NCI-H187 (cell line): ENCODE data around the gene MYRF.

Source experiments
- DNase-seq, 2 experiments: peaks; one replicate each; lab custom pipeline; 2025; lab: John Stamatoyannopoulos, UW

Gene MYRF

DNA sequence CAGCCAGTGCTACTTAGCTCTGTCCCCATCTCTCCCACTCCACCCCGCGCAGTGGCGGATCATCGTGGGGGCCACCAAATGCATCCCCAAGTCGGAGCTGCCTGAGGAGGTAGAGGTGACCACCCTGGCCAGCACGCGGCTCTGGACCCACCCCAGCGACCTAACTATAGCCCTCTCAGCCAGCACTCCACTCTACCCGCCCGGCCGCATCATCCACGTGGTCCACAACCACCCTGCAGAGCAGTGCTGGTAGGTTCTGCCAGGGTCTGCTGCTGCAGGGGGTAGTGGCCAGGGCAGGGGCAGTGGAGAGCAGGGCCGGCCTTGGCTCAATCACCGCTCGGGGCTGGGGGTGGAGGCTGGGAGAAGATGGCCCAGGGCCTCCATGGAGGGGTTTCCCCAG is 13.0 kb upstream of the MYRF start:
- DNase-seq = no peak

DNA sequence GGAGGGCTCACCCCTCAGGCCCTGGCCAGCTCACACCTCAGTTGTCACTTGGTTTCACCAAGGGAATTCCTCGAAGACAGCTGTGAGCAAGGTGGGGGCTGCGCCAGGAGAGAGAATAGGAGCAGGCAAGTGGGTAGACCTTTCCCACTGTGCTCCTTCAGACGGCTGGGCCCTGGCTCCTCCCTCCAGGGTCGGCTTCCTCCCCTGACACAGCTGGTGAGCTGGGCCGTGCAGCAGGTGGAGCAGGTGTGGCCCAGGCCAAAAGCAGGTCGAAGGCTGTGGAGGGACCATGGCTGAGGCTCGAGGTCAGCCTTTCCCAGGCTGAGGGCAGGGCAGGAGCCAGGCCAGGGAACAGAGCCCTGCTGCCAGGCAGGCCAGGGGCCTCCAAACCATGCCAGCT is 12.5 kb upstream of the MYRF start:
- no peak for DNase-seq

DNA sequence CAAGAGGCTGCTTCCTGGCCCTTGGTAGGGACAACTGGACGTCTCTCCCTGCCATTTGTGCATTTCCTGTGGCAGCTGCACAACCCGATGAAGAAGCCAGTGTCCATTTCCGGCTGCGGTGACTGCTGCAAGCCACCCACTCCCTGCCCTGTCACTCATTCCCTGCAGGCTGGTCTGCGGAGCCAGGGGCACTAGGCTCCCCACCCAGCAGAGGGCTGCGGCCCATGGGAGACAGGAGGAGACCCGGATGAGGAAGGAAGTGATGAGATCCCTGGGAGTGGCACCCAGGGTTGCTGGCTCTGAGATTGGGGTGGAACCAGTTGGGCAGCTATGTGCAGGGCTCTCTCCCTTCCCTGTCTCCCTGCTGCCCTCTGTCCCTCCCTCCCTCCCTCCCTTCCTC is 10.0 kb upstream of the MYRF start:
- DNase-seq = no peak

DNA sequence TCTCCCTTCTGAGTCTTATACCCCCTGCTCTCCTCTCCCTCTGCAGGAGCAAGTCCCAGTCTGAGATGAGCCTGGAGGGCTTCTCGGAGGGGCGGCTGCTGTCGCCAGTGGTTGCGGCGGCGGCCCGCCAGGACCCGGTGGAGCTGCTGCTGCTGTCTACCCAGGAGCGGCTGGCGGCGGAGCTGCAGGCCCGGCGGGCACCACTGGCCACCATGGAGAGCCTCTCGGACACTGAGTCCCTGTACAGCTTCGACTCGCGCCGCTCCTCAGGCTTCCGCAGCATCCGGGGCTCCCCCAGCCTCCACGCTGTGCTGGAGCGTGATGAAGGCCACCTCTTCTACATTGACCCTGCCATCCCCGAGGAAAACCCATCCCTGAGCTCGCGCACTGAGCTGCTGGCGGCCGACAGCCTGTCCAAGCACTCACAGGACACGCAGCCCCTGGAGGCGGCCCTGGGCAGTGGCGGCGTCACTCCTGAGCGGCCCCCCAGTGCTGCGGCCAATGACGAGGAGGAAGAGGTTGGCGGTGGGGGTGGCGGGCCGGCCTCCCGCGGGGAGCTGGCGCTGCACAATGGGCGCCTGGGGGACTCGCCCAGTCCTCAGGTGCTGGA is 8.8 kb upstream of the MYRF start:
- no peak for DNase-seq

DNA sequence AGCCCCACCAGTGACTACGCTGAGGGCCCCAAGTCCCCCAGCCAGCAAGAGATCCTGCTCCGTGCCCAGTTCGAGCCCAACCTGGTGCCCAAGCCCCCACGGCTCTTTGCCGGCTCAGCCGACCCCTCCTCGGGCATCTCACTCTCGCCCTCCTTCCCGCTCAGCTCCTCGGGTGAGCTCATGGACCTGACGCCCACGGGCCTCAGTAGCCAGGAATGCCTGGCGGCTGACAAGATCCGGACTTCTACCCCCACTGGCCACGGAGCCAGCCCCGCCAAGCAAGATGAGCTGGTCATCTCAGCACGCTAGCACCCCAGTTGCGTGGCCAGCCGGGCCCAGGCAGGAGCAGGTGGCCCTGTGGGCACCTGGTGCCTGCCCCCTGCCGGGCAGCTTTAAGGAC is 8.3 kb upstream of the MYRF start:
- DNase-seq = no peak

DNA sequence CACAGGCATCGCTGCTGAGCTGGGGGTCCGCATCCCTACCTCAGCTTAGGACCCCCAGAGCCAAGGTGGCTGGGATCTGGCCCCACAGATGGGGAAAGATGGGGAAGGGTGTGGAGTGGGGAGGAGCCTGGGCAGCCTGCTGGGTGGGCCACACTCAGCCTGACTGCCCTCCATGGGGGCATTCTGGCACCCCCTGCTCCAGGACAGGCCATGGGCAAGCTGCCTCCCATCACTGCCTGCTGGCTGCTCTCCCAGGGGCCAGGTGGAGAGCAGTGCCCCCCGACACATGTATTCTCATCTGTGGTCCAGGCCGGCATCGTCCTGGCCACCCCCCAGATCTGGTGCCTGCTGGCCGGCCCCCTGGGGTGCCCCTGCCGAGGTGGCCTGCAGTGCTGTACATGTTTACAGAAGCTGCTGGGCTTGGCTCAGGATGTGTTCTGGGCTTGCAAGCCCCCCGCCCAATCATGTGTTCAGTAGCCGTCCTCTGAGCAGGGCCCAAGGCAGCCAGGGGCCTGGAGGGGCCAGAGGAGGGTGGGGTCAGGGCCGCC is 7.8 kb upstream of the MYRF start:
- DNase-seq = no peak

DNA sequence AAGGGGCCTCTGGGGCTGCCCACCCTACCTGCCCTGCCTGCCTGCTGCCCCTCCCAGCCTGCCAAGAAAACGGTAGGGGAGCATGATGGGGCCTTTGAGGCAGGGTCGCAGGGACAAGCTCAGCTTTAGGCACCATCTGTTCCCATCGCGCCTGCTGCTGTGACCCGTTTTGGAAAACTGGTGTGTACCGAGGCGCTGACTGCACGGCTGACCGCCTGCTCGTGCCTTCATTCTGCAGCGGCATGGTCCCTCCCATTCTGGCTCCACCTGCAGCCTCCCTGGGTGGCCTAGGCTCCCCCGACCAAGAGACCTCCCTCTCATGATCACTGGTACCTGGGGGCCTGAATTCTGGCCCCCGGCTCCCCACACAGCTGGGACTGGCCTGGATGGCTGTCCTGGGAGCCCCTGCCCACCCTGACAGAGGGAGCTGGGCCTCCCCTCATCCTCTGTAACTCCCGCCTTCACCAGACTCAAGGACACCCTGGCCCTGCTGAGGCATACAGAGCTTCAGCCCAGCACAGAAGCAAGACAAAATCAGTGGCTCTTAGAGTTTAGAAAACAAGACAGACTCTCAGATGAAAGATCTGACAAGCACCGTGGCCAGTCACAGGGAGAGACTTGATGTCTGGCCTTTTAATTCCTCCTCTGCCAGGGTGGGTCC is 6.5 kb upstream of the MYRF start:
- no peak for DNase-seq

DNA sequence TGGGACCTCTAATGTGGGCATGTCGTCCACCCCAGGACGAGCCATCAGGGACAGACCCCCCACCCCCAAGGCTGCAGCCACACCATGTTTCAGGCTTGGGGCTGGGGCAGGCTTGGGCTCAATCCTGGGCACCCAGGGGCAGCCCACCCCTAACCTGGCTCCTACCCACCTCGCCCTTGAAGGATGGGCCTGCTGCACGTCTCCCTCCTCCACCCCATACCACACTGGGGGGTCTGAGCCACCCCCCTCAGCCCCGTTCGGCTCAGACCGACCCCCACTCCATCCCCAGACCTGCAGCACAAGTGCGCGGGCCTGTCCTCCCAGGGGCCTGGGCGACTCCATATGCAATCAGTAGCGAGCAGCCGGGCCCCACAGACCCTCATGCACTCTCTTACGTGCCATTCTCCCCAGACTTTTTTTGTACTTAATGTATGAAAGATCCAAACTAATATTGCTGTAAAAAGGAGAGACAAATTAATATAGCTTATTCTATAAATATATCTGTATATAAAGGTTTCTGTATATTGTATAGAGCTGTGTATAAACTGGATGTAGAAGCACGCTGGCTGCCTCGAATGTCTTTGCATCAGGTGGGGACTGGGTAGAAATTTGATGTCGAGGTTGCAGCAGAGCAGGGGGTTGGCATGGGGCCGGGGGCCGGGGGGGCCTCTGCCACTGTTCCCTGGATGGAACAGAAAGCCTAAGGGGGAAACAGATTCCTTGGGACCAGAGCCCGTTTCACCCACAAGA is 5.8 kb upstream of the MYRF start:
- DNase-seq = no peak

DNA sequence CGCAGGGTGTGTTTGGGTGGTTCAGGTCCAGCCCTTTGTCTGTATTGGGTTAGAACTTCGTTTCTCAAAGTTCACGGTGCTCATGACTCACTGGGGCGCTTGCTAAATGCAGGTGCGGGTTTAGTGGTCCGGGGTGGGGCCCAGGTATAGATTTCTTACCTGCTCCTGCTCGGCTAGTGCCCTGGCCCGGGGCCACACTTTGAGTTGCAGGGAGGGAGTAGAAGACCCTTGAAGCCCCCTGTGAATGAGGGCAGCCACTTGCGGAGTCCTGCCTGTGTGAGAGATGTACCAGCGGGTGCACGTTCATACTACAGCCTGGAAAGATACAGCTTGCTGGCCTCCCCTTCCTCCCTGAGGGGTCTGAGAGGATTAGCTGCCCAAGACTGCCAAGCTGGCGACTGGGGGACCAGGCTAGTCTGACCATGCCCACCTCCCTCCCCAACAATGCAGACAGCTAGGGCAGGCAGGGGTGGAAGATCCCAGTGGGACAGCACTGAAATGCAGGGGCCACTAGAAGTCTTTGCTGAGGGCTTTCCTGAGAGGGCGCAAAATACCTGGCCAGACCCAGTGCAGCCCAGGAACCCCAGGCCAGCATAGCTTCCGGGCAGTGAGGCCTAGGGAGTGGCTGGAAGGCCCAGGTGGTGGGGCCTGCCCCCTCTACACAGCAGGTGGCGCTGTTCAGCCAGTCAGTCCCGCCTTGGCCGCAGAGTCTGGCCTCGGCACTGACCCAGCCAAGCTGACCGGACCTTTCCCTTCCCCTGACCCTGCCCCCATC is 5.1 kb upstream of the MYRF start:
- peak in 1 of 2 experiments; percentile 6 for DNase-seq

DNA sequence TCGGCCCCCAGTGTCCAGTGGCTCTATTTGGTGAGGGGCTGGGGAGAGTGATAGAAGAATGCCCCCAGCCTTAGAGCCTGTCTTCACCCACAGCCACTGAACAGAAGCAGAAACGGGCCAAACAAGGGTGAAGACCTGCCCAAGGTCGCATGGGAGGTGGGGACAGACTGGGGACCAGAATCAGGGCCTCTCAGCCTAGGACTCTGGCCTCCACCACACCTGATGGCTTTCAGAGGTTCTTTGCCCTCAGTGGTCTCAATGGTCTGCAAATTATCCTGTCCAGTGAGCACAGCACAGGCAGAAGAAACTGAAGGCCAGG is 4.5 kb upstream of the MYRF start:
- DNase-seq = no peak

DNA sequence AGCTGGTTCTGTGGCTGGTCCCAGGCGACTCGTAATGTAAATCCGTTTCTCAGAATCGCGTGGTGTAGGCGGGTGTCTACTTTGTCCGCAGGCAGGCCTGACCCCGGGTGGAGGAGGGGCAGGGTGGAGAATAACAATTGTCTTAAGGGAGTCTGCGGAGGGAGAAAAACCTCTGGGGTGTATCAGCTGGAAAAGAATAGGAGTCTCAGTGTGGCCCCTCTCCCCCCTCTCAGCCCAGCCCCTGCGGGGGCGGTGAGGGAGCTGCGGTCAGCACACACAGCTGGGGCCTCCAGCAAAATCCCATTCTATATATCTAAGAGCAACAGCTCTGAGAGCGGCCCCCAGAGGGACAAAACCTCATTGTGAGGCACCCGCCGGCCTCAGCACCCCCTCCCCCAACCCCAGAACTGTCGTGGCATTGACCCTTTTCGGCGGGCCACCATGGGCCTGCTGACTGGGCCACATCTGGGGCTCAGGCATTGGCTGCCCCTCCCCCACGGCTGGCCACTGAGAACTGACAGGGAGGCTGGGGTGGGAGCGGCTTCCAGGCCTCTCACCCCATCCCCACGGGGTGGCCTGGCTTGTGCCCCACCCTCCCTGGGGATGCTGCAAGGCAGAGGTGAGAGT is 2.7 kb upstream of the MYRF start:
- no peak for DNase-seq

DNA sequence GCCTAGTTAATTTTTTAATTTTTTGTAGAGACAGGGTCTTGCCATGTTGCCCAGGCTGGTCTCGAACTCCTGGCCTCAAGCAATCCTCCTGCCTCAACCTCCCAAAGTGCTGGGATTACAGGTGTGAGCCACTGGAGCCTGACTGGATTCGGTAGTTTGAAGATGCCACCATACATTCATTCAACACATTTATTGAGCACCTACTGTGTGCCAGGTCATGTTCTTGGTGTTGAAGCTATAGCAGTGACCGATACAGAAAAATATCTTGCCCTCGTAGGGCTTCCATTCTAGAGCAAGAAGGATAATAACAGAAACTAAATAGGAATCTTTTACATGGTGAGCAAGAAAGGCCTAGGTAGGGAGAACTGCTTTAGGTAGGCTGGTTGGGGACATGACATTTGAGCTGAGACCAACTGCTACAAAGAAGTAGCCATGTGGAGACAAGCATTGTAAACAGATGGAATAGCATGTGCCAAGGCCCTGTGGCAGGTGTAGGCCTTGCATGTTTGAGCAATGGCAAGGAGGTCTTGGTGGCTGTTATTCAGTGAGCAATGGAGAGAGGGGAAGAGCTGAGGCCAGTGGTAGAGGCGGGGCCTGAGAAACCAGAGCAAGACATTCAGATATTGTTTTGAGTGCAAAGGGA is 1.7 kb upstream of the MYRF start:
- DNase-seq = no peak

DNA sequence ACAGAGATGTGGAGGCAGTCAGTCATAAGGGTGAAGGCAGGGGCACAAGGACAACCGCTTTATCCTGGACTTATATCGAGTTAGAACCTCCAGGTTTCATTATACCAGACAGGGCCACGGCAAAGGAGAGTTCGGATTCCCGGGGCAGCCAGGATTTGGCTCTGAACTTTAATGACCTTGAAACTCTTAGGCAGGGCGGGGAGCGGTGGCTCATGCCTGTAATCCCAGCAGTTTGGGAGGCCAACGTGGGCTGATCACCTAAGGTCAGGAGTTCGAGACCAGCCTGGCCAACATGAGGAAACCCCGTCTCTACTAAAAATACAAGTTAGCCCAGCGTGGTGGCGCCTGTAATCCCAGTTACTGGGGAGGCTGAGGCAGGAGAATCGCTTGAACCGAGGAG is 1.1 kb upstream of the MYRF start:
- DNase-seq = no peak

DNA sequence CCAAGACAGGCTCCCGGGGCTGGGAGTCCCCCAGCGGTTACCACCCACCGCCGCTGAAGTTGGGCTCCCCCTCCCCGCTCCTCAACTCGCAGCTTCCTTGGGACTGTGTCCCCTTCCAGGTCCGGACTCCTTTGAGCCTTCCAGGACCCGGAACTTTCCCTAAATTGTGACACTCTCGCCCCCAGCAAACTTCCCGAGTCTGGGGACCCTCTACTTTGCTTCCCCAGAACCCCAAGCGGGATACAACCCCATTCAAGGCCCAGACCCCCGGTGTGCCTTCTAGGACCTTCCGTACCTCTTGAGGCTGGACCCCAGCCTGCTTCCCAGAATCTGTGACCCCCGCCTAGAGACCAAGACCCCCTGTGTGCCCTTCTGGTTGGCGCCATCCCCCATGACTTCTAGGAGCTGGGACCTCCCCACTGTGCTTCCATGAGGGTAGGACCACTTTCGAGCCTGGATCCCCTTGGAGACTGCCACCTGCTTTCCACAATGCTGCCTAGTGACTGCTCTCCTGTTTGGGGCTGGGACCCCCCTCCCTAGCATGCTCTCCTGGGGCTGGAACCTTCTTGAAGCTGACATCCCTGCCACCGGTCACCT is 587 bp downstream of the MYRF start:
- DNase-seq = no peak

DNA sequence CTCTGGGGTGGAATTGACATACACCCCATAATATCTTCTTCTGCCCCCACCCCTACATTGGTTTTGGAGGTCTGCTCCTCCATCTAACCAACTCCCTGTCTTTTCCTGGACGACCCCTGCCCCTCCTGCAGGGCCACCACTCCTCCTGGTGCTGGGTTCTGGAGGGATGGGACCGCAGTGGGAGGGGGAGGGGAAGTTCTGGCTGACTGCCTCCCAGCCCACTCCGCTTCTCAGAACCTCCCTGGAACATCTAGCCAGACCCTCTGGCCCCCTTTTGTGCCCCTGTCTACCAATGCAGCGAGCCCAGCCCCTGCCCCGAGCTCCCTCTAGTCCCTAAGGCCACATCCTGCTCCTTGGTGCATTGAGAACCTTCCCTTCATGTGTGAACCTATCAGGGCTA is 1.2 kb downstream of the MYRF start:
- DNase-seq = no peak

DNA sequence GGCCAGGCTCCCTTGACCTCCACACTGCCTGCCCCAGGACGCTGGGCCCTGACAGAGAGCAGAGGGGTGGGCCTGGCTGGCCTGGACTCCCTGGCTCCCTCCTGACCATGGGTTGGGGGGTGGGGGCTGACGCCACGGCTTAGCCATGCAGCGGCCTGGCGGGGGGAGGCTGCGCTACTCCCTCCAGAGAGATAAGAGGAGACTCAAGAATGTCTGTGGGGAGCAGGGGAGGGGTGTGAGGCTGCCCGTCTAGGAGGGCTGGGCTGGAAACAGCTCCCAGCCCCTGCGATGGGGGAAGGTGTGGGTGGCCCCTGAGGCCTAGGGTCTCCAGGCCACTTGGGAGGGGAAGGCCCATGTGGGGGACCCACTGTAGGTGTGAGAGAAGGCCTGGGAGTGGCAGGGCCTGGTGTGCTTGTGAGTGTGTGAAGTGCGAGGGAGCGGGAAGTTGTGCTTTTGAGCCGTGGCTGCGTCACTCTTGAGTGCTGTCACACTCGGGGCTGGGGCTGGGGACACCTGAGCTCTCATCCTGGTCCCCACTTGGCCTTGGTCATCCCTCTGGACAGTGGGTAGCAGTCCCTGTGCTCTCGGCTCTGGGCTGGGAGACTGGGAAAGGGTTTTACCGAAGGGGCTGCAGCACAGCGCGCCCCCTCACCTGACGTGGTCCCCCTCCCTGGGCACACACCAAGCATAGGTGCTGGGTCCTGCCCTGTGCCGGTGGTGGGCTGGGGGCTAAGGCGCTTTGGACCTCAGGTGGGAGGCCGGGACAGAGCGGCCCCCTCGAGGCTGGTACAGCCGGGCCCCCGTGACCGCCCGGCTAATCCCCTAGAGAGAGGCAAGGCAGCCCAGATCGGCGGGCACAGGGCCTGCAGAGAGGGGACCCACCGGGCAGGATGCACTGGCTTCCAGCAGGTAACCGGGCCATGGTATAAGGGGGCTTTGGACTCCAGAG is 2.4 kb downstream of the MYRF start:
- no peak for DNase-seq

DNA sequence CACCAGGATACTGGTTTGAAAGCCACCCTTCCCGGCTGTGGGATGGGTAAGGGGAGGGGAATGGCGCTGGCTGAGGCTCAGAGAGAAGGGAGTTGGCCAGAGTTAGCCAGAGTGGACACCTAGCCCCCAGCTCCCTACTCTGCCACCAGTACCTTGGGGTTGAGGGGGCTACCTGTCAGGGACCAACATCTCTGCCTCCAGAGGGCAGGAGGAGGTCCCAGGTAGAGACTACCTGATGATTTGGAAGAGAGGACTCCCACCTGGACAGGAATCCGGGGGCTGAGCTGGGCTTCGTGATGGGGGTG is 3.7 kb downstream of the MYRF start:
- no peak for DNase-seq

DNA sequence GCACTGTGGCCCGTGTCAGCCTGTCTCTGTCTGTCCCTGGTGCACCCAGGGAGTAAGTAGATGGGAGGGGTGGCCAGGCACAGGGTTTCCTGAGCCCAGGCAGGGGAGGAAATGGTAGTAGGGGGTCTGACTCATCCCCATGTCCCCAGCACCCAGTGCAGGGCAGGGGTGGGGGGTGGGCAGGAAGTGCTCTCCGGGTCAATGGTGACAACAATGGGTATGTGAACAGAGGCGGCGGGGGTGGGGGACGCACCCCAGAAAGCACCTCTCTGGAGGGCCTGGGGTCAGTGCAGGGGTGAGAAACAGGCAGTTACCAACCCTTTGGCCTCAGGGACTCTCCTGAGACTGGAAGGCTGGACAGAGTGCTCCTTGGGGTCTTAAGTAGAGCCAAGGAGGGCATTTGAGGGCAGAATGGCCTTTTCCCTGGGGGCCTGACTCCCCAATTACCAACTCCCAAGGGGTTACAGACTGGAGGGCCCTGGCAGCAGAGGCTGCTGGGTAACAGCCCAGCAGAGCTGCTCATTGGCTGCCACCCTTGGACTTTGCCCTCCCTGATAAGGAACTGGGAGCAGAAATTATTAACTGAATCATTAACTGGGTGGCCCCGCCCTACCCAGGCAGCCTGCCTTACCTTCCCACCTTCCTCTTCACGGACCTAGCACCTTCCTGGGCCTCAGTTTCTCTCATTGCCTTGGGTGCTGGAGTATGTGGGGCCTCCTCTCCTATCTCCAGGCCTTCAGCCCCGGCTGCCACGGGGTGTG is 4.2 kb downstream of the MYRF start:
- no peak for DNase-seq

DNA sequence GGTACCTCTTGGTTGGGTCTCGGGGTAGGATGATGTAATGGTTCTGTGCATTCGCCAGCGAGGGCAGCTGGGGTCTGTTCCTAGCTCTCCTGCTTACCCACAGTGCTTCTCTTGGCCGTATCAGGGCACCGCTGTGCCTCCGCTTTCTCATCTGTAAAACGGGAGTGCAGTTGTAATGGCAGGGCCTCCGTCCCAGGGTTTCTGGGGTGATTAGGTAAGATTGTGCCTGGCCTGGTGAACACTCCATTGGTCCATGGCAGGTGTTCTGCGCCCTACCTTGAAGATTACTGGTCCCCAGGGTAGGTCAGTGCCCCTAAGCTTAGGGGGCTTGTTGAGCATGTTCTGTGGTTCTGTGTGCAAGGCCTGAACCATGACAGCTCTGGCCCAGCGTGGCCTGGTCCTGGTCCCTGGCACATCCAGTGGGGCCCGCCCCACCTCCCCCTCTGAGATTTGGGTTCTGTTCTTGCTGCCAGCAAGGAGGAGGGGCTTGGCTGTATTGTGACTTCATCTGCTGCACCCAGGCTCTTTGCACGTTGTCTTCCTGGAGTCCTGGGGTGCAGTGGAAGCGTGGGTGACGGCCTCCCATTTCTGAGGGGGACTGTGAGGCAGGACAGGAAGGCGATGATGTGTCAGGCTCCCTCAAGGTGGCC is 4.9 kb downstream of the MYRF start:
- no peak for DNase-seq
